Right cardiac atrium (tissue), 5 donors: Measurements from ENCODE around the gene ZNF134. TPM values are rescaled to one million over a fixed set of nuclear protein-coding genes. Genes with fewer than 3 reads are reported as not detected.

Experiments used
- ATAC-seq, 2 donors: fragments of 200-7000 bp; cut with Tn5 transposase; one replicate each; pipeline versions ENCODE4 v1.8.0 to v1.9.1; 2020; ENCODE audit warnings: moderate library complexity in 2 of 2, mild to moderate bottlenecking in 1 of 2
- DNase-seq, 3 donors: peaks; one replicate each; pipeline ENCODE4 v3.0.0-alpha.2; 2020
- H3K27ac ChIP-seq: one replicate; pipeline ENCODE4 v1.5.1; 2013; ENCODE audit warnings: mild to moderate bottlenecking, low read length, control low read depth, moderate library complexity
- H3K27me3 ChIP-seq: one replicate; pipeline ENCODE4 v1.6.1; 2013; ENCODE audit not compliant: control insufficient read depth, insufficient read depth
- H3K4me1 ChIP-seq: one replicate; pipeline ENCODE4 v1.6.1; 2013; ENCODE audit warnings: low read length; ENCODE audit not compliant: control insufficient read depth, insufficient read depth
- H3K4me3 ChIP-seq: one replicate; pipeline ENCODE4 v1.5.1; 2013; ENCODE audit warnings: low read length, control low read depth
- H3K9me3 ChIP-seq: one replicate; pipeline ENCODE4 v1.6.1; 2013; ENCODE audit warnings: low read length; ENCODE audit not compliant: control insufficient read depth
- WGBS: extraction: QIAGEN DNeasy Blood & Tissue Kit; methylation state at CpG from one replicate; pipeline ENCODE4 v1.1.7; 2013; 5-methylcytosine and 5-hydroxymethylcytosine counted together
- intact Hi-C, 4 donors: fragments of 100-400 bp; cut with DNase I; formaldehyde crosslinking; loops; one replicate each; pipeline versions ENCODE4 v1.11.0 to v1.14.0; 2022 to 2023
- polyA plus RNA-seq: library from polyadenylated mRNA; stranded (reverse); fragments of 200-250 nt; gene quantifications from one replicate; pipeline ENCODE4 v1.2.3, GENCODE V29; 2013
- total RNA-seq, 4 donors: library from RNA; stranded (reverse); fragmentation: NEBNext Ultra II Directional; extraction: Animal tissue kit (Norgen Biotek cat#: 25700); gene quantifications; one replicate each; pipeline ENCODE4 v1.2.1, GENCODE V29; 2021
- donor health status: healthy with polysubstance abuse.
- donor health status: DM: no; HTN: yes; CAD: no.
- donor health status: DM: no; HTN: no; CAD: no.
- donor health status: DM: no; HTN: yes; CAD: no; lungs with severe emphysema.
- donor health status: DM: yes; HTN: yes; CAD: no.

Gene ZNF134
- total and polyA plus RNA-seq, 5 donors, result 5.5 to 20.1 (median 17.1) TPM

DNA sequence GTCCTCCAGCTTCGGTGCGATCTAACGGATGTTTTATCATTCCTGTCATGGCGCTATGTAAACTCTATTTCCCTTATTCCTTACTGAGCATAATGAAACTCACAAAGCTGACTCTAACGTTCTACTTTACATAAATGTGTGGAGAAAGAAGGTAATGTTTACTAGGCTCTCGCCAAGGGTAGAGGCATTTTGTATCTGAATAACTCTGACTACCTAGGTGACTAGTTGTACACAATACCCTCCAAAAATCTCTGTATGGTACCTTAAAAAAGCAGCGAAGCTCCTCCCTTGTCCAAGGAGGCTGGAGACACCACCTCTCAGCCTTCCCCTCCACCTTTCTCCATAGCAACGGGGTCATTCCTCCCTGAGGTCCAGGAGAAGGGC, 14.7 kb upstream of the ZNF134 start:
- peak overlapping the region; percentile 81 for H3K4me3 ChIP-seq
- peak overlapping the region; percentile 70 for H3K27ac ChIP-seq
- no peaks in the 10 kb centered on the region for H3K9me3 ChIP-seq
- H3K27me3 ChIP-seq, result no peaks in the 10 kb centered on the region
- 55% methylated on average over 8 of the region's 8 CpGs for WGBS
- intact Hi-C loops, result no loop called here
- no peak for ATAC-seq
- peaks cover 2% of the 10 kb centered on the region for H3K4me1 ChIP-seq
- DNase-seq, result no peak

DNA sequence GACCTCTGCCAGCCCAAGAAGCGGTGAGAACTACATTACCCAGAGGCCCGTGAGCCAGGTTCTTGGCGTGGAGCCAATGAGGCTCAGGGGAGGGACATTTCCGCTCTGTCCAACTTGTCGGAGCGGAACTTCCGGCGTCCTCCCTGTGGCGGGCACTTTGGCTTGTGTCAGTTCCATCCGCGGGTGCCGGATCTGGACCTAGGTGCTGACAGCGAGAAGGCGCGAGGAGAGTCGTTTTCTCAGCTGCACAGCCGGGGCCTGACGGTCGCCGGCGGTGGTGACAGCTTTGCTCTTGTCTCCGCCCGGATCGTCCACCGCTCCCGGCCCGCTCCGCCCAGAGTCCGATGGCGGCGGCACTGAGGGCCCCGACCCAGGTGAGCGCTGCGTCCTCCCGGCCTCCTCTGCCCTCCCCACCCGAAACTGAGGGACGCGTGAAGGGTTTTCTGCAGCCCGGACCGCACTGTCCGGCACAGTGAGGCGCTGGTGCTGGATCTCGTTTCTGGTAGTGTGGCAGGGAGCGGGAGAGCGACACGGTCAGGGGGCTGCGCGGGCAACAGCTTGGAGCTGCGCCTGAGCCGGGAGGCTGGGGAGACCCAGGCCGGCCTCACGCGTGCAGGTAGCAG, 14.2 kb upstream of the ZNF134 start, which contains the start of gene ZNF530:
TSS of gene ZNF530 (plus strand) at position 125 of the 623 bp plus-strand sequence. CDS start 4,461 bp downstream, outside the sequence.
- peak within 1 kb of the TSS; percentile 81 for H3K4me3 ChIP-seq

DNA sequence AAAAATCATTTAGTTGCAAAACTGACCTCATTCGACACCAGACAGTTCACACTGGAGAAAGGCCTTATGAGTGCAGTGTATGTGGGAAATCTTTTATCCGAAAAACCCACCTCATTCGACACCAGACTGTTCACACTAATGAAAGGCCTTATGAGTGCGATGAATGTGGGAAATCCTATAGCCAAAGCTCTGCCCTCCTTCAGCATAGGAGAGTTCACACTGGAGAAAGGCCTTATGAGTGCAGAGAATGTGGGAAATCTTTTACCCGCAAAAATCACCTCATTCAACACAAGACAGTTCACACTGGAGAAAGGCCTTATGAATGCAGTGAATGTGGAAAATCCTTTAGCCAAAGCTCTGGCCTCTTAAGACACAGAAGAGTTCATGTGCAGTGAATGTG, 7.1 kb upstream of the ZNF134 start:
- Histone ChIP-seq H3K9me3 (peaks cover 7% of the 10 kb centered on the region), H3K4me1 (no peaks in the 10 kb centered on the region), H3K27ac (no peak overlapping the region), H3K27me3 (no peaks in the 10 kb centered on the region), H3K4me3 (no peak overlapping the region)
- intact Hi-C loops, result no loop called here
- ATAC-seq (no peak), DNase-seq (no peak)
- WGBS, result 96% methylated on average over 5 of the region's 5 CpGs

More for the DNA sequence above, 14.2 kb upstream of the ZNF134 start, which contains the start of gene ZNF530:
- Histone ChIP-seq H3K27ac (peak within 1 kb of the TSS; percentile 70), H3K4me1 (peaks cover 2% of the 10 kb centered on the region), H3K27me3 (no peaks in the 10 kb centered on the region), H3K9me3 (no peaks in the 10 kb centered on the region)
- intact Hi-C loops, result no loop called here
- DNase-seq, result peak; percentile 96 to 98 (median 97)
- ATAC-seq, result peak; percentile 99
- WGBS, result under 1% methylated on average over 53 of the region's 53 CpGs

DNA sequence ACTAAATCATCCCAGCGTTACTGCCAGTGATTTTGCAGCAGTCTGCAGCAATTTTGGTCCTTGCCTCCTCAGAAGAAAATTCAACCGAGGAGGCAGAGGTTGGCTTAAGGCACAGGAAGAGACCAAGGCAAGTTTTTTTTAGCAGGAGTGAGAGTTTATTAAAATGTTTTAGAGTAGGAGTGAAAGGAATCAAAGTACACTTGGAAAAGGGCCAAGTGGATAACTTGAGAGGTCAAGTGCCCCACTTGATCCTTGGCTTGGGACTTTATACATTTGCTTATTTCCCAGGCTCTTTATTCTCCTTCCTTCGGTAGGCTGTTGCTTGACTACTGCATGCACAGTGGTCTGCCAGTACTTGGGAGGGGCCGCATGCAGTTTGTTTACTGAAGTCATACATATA, 2.9 kb upstream of the ZNF134 start:
- H3K27me3 ChIP-seq, result no peaks in the 10 kb centered on the region
- intact Hi-C loops, result no loop called here
- ATAC-seq (no peak), DNase-seq (no peak)
- H3K4me1 ChIP-seq, result peaks cover 2% of the 10 kb centered on the region
- WGBS, result 74% methylated on average over 4 of the region's 4 CpGs
- H3K27ac ChIP-seq, result no peak overlapping the region
- no peak overlapping the region for H3K4me3 ChIP-seq
- H3K9me3 ChIP-seq, result peaks cover 5% of the 10 kb centered on the region

DNA sequence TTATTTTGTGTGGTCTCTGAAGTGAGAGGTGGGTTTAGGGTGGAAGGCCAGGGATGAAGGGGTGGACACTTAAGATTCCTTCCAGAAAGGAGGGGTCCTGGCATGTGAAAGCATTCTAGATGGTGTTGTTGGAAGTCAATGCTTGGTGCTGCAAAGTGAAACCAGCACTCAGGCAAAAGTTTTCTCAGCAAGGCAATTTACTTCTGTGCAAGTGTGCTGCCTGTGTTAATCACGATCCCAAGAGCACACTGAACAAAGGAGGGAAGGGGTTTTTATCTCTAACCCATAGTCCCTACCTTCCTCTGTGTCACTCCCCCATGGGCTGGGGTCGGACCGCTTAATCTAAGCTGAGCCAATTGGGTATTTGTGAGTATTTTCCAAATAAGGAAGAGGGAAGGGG, 1.3 kb downstream of the ZNF134 start:
- intact Hi-C loops, result no loop called here
- Histone ChIP-seq H3K4me1 (peaks cover 2% of the 10 kb centered on the region), H3K27ac (no peak overlapping the region), H3K4me3 (peak overlapping the region; percentile 70), H3K27me3 (no peaks in the 10 kb centered on the region), H3K9me3 (peaks cover 21% of the 10 kb centered on the region)
- WGBS, result 97% methylated on average over 3 of the region's 3 CpGs
- ATAC-seq (no peak), DNase-seq (no peak)

DNA sequence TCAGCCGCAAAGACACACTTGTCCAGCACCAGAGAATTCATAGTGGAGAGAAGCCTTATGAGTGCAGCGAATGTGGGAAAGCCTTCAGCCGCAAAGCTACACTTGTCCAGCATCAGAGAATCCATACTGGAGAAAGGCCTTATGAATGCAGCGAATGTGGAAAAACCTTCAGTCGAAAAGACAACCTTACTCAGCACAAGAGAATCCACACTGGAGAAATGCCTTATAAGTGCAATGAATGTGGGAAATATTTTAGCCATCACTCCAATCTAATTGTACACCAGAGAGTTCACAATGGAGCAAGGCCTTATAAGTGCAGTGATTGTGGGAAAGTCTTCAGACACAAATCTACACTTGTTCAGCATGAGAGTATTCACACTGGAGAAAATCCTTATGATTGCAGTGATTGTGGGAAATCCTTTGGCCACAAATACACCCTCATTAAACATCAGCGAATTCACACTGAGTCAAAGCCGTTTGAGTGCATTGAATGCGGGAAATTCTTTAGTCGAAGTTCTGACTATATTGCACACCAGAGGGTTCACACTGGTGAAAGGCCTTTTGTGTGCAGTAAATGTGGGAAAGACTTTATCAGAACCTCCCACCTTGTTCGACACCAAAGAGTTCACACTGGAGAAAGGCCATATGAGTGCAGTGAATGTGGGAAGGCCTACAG, 6.8 kb downstream of the ZNF134 start:
- no peaks in the 10 kb centered on the region for H3K4me1 ChIP-seq
- H3K4me3 ChIP-seq, result peak overlapping the region; percentile 31
- DNase-seq, result no peak
- no peak for ATAC-seq
- H3K27ac ChIP-seq, result no peak overlapping the region
- H3K27me3 ChIP-seq, result no peaks in the 10 kb centered on the region
- intact Hi-C loops, result no loop called here
- H3K9me3 ChIP-seq, result peaks cover 43% of the 10 kb centered on the region
- 98% methylated on average over 10 of the region's 10 CpGs for WGBS

DNA sequence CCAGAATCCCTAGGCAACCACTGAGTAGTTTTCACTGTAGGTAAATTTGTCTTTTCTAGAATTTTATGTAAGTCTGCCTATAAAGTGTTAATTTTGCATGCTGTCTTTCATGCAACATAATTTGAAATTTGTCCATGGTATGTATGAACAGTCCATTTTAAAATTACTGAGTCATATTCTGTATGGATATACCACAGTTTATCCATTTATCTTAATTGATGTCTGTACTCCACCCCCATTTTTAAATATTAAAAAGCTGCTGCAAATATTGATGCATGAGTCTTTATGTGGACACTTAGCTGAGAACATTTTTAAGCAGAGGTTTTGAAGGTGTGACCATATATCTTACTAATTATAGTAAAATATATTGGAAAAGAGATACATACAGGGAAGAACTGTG, 9.0 kb downstream of the ZNF134 start:
- DNase-seq (no peak), ATAC-seq (no peak)
- no peaks in the 10 kb centered on the region for H3K4me1 ChIP-seq
- intact Hi-C loops, result no loop called here
- H3K27me3 ChIP-seq, result no peaks in the 10 kb centered on the region
- H3K9me3 ChIP-seq, result peaks cover 38% of the 10 kb centered on the region
- no peak overlapping the region for H3K4me3 ChIP-seq
- no peak overlapping the region for H3K27ac ChIP-seq

DNA sequence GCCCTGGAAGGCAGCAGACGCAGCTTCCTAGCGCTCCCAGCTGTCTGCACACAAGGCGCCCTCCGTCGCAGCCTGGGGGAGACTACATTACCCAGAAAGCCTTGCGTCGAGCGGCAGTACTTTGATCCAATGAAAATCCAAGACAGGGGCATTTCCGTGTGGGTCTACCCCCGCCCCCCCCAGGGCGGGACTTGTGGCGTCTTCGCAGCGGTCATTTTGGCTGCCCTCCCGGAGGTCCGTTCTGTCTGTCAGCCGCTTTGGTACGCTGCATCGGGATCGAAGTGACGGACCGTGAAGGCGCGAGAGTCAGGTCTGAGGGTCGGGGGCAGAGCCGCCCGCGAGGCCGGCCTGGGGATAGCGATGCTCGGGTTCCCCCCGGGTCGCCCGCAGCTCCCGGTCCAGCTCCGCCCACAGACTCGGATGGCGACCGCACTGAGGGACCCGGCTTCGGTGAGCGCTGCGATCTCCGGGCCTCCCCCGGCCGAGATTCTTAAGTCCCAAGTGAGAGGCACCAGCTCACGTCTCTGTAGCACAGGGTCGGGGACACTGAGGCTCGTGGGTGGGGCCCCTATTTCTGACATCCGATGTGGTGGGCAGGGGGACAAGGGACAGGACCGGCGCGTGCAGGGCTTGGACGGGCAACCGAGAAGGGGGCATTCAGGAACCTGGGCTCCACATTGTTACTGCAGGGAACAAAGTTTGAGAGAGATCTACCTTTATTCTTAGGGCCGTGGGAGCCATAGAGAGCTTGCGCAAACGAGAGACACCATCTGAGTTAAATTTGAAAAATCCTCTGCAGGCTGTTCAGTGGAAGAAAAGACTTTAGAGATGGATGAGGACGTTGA, 19.2 kb downstream of the ZNF134 start, which contains the start of gene ZNF211:
TSS of gene ZNF211 (plus strand) at position 182 of the 845 bp plus-strand sequence. CDS start at position 361, 179 bp downstream.
- H3K4me3 ChIP-seq, result peak within 1 kb of the TSS; percentile 68
- intact Hi-C loops, result no loop called here
- DNase-seq (peak; percentile 95 to 98 (median 97)), ATAC-seq (peak; percentile 100)
- H3K27me3 ChIP-seq, result no peaks in the 10 kb centered on the region
- peaks cover 2% of the 10 kb centered on the region for H3K9me3 ChIP-seq
- WGBS, result under 1% methylated on average over 59 of the region's 59 CpGs
- peak within 1 kb of the TSS; percentile 36 for H3K27ac ChIP-seq
- peaks cover 6% of the 10 kb centered on the region for H3K4me1 ChIP-seq

DNA sequence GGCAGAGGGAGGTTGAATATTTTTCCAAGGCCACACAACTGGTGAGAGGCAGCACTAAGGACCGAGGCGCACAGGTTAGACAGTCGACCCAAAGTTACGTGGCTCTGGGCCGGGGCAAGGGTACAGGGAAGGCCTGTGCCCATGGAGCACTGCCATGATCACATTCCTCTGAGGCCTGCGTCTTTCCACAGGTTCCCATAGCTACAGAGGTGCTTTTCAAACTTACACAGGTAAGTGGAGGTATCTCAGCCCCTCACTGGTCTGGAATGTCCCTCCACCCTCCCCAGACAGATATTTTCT, 19.7 kb downstream of the ZNF134 start:
- 41% methylated on average over 6 of the region's 6 CpGs for WGBS
- Histone ChIP-seq H3K4me3 (peak overlapping the region; percentile 68), H3K27me3 (no peaks in the 10 kb centered on the region), H3K4me1 (peaks cover 6% of the 10 kb centered on the region), H3K9me3 (peaks cover 2% of the 10 kb centered on the region), H3K27ac (no peak overlapping the region)
- peak; percentile 34 to 44 for ATAC-seq
- intact Hi-C loops, result no loop called here
- peak in 2 of 3 donors; percentile 32 to 44 for DNase-seq

DNA sequence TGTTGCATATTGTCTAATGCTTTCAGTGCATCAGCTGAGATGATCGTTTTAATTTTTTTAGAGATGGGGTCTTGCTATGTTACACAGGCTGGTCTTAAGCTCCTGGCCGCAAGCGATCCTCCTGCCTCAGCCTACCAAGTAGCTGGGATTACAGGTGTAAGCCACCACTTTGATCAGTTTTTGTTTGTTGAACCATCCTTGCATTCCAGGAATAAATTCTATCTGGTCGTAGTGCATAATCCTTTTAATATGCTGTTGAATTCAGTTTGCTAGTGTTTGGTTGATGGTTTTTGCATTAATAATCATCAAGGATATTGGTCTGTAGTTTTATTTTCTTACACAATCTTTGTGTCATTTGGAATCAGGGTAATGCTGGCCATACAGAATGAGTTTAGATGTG, 23.3 kb downstream of the ZNF134 start:
- WGBS, result 97% methylated on average over 4 of the region's 4 CpGs
- Histone ChIP-seq H3K27ac (no peak overlapping the region), H3K4me3 (no peak overlapping the region), H3K4me1 (peaks cover 6% of the 10 kb centered on the region), H3K27me3 (no peaks in the 10 kb centered on the region), H3K9me3 (peaks cover 18% of the 10 kb centered on the region)
- DNase-seq (no peak), ATAC-seq (no peak)
- intact Hi-C loops, result no loop called here

DNA sequence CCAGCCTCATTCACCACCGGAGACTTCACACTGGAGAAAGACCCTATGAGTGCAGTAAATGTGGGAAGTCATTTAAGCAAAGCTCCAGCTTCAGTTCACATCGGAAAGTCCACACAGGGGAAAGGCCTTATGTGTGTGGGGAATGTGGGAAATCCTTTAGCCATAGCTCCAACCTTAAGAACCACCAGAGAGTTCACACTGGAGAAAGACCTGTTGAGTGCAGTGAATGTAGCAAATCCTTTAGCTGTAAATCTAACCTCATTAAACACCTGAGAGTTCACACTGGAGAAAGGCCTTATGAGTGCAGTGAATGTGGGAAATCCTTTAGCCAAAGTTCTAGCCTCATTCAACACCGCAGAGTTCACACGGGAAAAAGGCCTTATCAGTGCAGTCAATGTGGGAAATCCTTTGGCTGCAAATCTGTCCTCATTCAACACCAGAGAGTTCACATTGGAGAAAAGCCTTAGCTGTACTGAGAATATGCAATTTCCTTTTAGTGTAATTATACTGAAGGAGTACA, 27.7 kb downstream of the ZNF134 start:
- H3K4me3 ChIP-seq, result no peak overlapping the region
- intact Hi-C loops, result no loop called here
- no peaks in the 10 kb centered on the region for H3K4me1 ChIP-seq
- ATAC-seq (no peak), DNase-seq (no peak)
- WGBS, result 96% methylated on average over 4 of the region's 4 CpGs
- H3K27ac ChIP-seq, result no peak overlapping the region
- peaks cover 18% of the 10 kb centered on the region for H3K9me3 ChIP-seq
- H3K27me3 ChIP-seq, result no peaks in the 10 kb centered on the region
